ENCODE results near the gene TCTN2.

TCTN2 gene

DNA sequence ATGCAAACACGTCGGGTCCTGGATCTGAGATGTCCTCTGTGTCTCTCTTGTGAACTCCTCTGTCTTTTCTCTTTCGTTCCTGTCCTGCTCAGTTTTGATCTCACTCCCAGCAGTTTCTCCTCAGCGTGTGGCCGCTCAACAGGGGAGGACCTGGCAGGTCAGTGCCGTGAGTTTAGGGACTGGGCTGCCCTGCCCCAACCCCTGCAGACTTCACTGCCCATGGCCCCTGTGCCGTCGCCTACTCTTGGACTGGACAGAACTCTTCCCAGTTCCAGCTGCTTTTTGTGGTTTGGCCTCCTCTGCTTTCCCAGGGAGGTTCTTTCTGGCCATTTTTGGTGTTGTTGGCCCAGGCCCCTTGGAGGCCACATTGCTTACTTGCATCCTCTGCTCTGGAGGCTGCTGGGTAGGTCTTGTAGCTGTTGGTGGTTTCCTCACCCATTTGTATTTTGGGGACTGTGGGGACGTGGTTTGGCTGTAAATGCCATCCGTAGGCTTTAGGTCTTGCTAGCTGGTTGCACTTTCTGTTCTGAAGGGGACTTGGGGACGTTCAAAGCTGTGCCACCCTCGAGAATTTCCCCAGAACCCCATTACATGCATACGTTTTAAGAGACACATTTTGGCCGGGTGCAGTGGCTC is 71.1 kb downstream of the TCTN2 start:
- no peak for DNase-seq (ENCODE audit: low read depth in 2 of 2)

DNA sequence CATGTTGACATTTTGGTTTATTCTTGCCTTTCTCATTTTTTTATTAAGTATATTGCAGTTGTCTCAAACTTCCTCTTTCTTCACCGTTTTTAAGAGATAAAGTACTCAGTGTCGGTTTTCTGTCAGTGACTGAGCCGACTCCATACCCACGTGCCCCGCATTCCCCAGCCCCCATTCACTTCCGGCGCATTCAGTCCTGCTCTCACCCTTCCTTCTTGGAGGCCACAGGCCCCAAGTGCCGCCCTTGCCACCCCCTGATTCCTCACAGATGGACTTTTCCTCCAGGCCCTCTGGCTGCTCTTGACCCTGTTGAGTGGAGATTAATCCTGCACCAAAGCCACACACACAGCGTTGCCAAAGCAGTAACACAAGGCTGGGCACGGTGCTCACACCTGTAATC is 72.1 kb downstream of the TCTN2 start:
- DNase-seq (ENCODE audit: low read depth in 2 of 2) = no peak

DNA sequence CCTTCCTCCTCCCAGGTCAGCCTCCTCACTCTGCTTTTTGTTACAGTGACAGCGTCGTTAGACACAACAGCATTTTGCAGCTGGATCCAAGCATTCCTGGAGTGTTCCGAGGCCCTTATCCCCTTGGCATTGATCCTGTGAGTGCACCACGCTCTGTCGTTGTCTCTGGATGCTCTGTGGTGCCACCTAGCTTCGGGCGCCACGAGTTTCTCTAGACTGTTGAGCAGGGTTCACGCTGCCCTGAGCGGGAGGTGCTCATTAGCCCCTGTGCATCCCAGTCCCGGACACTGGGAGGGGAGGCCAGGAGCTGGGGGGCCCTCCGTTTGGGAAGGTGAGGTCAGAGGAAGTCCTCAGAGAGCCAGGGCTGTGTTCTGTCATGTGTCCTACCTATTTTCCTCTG is 73.9 kb downstream of the TCTN2 start:
- DNase-seq (ENCODE audit: low read depth in 2 of 2) = no peak

DNA sequence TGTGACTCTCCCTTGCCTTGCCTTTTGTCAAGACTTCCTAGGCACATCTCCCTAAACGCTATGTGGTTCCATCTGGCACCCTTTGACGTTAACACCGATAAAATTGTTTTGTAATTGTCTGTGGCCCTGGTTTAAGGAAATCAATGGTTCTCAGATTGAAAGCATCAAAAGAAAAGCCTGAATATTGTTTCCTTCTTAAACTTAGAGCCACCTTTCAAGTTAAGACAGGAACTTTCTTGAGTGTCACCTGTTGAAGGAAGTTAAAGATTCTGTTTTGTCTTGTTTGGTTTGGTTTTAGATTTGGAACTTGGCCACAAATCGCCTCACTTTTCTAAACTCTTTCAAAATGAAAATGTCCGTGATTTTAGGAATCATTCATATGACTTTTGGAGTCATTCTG is 76.4 kb downstream of the TCTN2 start:
- DNase-seq (ENCODE audit: low read depth in 2 of 2) = no peak

DNA sequence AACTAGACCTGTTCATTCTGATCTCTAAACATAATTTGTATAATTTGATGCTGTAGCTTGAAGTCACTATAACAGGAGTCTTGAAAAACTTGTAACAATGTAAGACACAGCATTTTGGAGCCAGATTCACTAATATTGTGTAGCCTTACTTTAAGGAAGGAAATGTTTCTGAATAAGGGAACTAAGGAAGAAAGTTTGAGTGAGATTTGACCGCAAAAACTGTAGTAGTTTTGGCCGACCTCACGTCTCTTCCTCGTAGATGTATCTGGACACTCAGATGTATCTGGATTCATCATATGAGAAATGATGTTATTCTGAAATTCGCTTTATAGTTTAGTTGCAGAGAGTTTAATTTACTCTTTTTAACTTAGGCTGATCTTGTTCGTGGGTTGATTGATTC is 77.2 kb downstream of the TCTN2 start:
- no peak for DNase-seq (ENCODE audit: low read depth in 2 of 2)

DNA sequence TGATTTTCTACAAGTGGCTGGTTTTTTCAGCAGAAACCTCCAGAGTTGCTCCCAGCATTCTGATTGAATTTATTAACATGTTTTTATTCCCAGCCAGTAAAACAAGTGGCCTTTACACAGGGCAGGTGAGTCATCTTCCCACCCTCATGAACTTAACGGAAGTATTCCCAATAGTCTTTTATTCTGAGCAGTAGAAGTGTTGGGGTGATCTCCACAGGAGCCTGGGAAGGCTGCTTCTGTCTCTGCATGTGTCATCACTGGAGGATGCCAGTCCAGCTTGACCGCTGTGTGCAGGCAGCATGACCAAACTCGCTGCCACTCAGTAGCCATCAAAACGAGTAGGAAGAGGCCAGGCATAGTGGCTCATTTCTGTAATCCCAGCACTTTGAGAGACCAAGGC is 77.7 kb downstream of the TCTN2 start:
- no peak for DNase-seq (ENCODE audit: low read depth in 2 of 2)

DNA sequence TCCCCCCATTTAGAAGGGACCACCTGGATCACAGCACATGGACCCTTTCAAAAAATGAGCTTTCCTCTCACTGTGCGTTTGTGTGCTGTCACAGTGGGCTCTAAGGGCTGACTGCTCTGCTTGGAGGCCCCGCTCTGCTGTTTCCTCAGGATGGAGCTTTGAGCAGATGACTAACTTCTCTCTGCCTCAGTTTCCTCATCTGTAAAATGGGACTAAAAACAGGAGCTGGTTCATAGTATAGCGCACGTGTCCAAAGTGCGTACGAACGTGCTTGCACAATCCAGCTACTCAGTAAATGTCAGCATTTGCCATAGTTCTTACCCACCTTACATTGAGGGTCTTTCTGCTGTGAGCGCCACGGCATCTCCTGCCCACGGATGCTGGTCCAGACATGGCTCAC is 78.4 kb downstream of the TCTN2 start:
- DNase-seq (ENCODE audit: low read depth in 2 of 2) = no peak

DNA sequence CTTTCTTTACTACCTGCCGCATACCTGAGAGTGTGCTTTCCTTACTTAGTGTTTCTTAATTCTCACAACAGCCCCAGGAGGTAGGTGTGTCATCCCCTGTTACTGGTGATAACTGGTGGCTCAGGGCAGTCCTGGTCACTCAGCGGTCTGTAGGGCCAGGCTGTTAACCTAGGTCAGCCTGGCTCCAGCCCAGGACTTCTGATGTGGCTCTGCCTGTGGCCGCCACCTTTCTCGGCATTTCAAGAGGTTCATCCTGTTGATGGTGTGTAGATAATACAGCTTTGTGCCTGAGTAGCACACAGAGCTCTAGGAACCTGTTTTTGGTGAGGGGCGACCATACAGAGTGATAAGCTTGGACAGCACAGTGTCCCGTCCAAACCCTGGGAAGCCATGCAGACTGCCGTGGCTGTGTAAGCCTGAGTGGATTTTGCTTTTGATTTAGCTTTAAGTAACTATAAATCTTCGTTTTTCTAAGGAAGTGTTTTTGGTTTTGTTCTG is 79.3 kb downstream of the TCTN2 start:
- no peak for DNase-seq (ENCODE audit: low read depth in 2 of 2)

DNA sequence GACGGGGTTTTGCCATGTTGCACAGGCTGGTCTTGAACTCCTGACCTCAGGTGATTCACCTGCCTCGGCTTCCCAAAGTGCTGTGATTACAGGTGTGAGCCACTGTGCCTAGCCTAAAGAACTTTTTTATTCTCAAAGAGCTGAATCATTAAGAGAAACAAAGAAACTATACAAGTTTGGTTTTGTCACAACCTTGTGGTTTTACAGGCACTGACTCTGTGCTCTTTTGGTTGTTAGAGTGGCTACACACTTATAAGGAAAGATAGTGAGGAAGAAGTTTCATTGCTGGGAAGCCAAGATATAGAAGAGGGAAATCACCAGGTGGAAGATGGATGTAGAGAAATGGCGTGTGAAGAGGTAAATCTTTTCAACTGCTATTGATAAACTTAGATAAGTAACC is 81.1 kb downstream of the TCTN2 start:
- no peak for DNase-seq (ENCODE audit: low read depth in 2 of 2)

DNA sequence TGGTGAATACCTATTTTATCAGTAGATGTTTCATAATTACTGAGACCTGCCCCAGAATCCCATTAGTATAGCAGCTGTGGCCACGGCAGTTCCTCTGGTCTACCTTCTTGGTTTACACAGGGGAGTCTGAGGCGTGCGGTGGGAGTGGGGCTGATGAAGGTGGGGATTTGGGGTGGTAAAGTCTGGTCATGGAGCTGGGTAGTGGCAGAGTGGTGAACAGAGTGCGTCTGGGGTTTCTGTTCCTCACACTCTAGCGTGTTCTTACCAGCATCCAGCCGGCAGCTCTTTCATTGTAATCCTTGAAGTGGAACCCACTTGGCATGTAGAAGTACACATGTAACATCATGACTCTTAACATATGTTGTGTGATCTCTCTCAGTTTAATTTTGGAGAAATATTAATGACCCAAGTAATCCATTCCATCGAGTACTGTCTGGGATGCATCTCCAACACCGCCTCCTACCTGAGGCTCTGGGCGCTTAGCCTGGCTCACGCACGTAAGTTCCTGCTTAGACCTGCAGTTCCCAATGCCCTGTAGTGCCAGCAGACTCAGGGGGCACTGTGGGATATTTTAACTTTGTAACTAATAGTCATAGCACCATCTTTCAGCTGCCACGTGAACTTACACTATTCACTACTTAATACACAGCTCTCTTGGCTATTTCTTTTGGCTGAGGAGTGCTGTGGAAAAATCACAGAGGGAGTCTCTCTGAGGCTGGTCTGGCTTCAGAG is 83.3 kb downstream of the TCTN2 start:
- no peak for DNase-seq (ENCODE audit: low read depth in 2 of 2)

DNA sequence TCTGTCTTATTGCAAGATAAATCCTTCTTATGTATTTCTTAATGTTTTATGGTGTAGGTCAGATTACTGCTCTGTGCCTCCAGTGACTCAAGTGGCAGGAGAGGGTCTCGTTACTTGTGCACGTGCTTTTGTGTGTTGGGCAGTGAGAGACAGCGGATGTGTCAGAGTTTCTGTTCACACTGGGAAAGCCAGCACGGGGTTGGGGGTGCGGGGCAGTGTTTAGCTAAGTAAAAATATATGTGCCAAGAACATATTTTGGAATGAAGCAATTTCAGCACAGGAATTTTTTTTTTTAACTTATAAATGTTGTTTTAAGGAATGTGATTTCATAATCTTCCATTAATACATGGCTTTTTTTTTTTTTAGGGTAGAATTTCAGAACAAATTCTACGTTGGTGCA is 86.6 kb downstream of the TCTN2 start:
- DNase-seq (ENCODE audit: low read depth in 2 of 2) = no peak
